HL-60 (cell line): ENCODE results near the gene FBXO42.

Experiments
- CTCF ChIP-seq: IDR thresholded peaks from one replicate; pipeline ENCODE4 v1.5.1; 2011; ENCODE audit warnings: low read length, control low read depth, inconsistent platforms; ENCODE audit not compliant: insufficient read depth
- GABPA ChIP-seq: IDR thresholded peaks from 2 replicates; pipeline ENCODE4 v1.6.1; 2012; ENCODE audit warnings: low read depth
- POLR2AphosphoS5 ChIP-seq: IDR thresholded peaks from 2 replicates; pipeline ENCODE4 v1.6.1; 2012; ENCODE audit warnings: low read depth
- REST ChIP-seq: IDR thresholded peaks from 2 replicates; pipeline ENCODE4 v1.6.1; 2012; ENCODE audit warnings: low read depth; ENCODE audit not compliant: insufficient replicate concordance
- SPI1 ChIP-seq: IDR thresholded peaks from 2 replicates; pipeline ENCODE4 v1.6.1; 2012; ENCODE audit warnings: low read depth, mild to moderate bottlenecking, borderline replicate concordance

DNA sequence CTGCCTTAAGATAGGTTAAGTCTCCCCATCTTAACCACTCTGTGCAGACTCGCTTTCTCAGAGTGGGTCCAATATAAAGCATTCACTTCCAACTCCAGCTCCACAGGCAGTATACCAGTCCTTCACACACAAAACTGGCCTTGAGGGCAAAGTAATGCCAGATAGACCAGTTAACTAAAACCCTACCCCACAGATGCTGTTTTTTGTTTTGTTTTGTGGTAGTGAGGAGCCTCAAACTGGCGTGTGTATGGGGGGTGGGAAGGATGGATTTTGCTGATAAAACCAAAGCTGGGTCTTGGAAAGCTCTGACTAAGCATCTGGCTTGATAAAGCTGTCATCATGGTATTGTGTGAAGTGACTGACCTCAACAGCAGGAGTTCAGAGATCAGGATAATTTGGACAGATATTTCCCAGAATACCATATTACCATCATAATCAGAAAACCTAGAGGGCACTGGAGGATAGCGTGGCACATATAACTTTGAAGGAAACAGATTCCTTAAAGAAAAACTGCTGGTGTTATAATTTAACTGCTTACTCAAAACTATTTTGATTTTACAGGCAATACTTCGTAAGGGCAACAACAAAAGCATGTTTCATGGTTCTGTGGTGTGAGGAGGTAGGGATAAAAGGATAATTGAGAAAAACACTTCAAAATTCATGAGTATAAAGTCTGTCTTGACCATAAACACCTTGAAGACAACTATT lies 85.7 kb downstream of the FBXO42 start:
- TF ChIP-seq CTCF (no peak), POLR2AphosphoS5 (no peak), GABPA (no peak), REST (no peak), SPI1 (no peak)
